Measurements from ENCODE around the gene RFT1. TPM values are rescaled to one million over a fixed set of nuclear protein-coding genes. Genes with fewer than 3 reads are reported as not detected.
A peak's percentile ranks its signal among the peaks of the same experiment; 100 is the strongest.

Gene RFT1, protein sequence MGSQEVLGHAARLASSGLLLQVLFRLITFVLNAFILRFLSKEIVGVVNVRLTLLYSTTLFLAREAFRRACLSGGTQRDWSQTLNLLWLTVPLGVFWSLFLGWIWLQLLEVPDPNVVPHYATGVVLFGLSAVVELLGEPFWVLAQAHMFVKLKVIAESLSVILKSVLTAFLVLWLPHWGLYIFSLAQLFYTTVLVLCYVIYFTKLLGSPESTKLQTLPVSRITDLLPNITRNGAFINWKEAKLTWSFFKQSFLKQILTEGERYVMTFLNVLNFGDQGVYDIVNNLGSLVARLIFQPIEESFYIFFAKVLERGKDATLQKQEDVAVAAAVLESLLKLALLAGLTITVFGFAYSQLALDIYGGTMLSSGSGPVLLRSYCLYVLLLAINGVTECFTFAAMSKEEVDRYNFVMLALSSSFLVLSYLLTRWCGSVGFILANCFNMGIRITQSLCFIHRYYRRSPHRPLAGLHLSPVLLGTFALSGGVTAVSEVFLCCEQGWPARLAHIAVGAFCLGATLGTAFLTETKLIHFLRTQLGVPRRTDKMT
- total RNA-seq (10 to 100 TPM in 1 of 2 experiments, 1 to 10 TPM in 1; 8.5 to 10.2 TPM), total RNA-seq (14.2 to 50.3 (median 28.1) reads per million in 172 experiments)
- polyA plus RNA-seq (2013, experiment 1 of 2): 12.0 TPM
- 15.8 TPM for polyA plus RNA-seq (2013, experiment 2 of 2)

DNA sequence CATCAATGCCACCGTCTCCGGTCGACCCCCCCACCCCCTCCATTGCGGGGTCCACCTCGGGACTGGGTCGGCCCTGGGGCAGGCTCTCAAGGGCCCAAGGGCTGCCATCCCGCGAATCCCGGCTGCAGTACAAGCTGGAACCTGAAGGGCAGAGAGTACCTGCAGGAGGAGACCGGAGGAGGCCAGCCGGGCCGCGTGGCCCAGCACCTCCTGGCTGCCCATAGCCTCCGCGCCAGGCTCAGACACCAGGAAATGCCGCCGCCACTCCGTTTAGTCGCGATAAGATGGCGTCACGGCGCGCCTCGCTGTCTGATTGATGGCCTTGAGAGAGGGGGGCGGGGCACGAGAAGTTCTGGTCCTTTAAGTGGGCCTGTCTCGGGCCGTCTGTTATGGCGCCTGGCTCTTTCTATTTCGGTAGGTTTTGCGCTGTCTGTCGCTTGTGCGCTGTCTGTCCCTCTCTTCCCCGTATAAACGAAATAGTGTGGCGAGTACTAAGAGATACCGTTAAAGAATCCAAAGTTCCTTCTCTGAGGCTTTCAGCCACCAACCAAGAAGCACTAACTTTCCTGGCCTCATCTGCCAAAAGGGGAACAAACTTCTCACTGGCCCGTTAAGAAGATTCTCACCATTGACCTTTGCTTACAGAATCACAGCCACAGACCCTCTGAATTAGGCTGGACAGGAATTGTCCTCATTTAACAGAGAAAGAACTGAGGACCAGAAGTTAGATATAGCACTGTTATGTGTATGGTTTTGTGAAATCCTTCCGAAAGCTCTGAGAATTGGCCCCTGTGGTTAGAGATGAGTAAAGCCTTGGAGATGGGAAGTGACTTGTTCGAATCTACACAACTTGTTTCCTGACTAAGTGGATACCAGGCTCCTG is at the start of gene RFT1:
RFT1 (minus strand) TSS at position 257 of the 883 bp plus-strand sequence; CDS start at position 222, 35 bp downstream.
- H3K4me3 Mint-ChIP-seq: peak within 1 kb of the TSS; percentile 92

DNA sequence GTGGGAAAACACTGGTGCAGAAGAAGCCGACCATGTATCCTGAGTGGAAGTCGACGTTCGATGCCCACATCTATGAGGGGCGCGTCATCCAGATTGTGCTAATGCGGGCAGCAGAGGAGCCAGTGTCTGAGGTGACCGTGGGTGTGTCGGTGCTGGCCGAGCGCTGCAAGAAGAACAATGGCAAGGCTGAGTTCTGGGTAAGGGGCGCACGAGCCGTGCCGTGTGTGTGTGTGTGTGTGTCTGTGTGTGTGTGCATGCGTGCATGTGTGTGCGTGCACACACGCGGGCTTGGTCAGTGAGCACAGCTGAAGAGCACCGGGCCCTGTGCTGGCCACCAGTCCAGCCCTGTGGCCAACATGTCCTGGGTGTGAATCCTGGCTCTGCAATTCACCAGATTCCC is 49.3 kb upstream of the RFT1 start:
- Histone ChIP-seq H3K27ac (ENCODE audit: low read depth in 1 of 2, low read length in 2 of 2) (no peak overlapping the region), H3K27me3 (ENCODE audit: control insufficient read depth in 1 of 2, insufficient read depth in 2 of 2, low read length in 2 of 2) (no peaks in the 10 kb centered on the region), H3K9me3 (ENCODE audit: control insufficient read depth in 1 of 2, insufficient read depth in 1 of 2, low read length in 2 of 2) (no peaks in the 10 kb centered on the region), H3K4me3 (ENCODE audit: low read length) (no peak overlapping the region), H3K4me1 (ENCODE audit: insufficient read depth, low read length) (peaks cover 9% of the 10 kb centered on the region), H3K36me3 (ENCODE audit: insufficient read depth, low read length) (peaks cover 54% of the 10 kb centered on the region)
- intact Hi-C loops (cut with DNase I, micrococcal nuclease): no loop called here
- Mint-ChIP-seq H3K4me1 (ENCODE audit: low read depth) (no peaks in the 10 kb centered on the region), H3K27ac (no peak overlapping the region), H3K9me3 (no peaks in the 10 kb centered on the region), H3K36me3 (ENCODE audit: low read depth) (peaks cover 71% of the 10 kb centered on the region), H3K4me3 (no peak overlapping the region), H3K27me3 (no peaks in the 10 kb centered on the region)
- TF ChIP-seq, protein P1, sequence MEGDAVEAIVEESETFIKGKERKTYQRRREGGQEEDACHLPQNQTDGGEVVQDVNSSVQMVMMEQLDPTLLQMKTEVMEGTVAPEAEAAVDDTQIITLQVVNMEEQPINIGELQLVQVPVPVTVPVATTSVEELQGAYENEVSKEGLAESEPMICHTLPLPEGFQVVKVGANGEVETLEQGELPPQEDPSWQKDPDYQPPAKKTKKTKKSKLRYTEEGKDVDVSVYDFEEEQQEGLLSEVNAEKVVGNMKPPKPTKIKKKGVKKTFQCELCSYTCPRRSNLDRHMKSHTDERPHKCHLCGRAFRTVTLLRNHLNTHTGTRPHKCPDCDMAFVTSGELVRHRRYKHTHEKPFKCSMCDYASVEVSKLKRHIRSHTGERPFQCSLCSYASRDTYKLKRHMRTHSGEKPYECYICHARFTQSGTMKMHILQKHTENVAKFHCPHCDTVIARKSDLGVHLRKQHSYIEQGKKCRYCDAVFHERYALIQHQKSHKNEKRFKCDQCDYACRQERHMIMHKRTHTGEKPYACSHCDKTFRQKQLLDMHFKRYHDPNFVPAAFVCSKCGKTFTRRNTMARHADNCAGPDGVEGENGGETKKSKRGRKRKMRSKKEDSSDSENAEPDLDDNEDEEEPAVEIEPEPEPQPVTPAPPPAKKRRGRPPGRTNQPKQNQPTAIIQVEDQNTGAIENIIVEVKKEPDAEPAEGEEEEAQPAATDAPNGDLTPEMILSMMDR (IDR thresholded peaks at IDR 0.05): no peak
- DNase-seq: no peak
- CTCF ChIA-PET: no interaction called here
- no peak for ATAC-seq (ENCODE audit: poor library complexity)
- POLR2A ChIA-PET: interaction anchor here (0.6 kb wide), 1 partner anchor 82 kb away, joined by 4 read pairs; no protein-coding TSS in a partner anchor

More for the DNA sequence above, at the start of gene RFT1:
- Histone ChIP-seq H3K4me3 (ENCODE audit: low read length) (peak within 1 kb of the TSS; percentile 80), H3K27ac (ENCODE audit: low read depth in 1 of 2, low read length in 2 of 2) (peak within 1 kb of the TSS; percentile 93 to 95), H3K4me1 (ENCODE audit: insufficient read depth, low read length) (peaks cover 31% of the 10 kb centered on the region), H3K27me3 (ENCODE audit: control insufficient read depth in 1 of 2, insufficient read depth in 2 of 2, low read length in 2 of 2) (no peaks in the 10 kb centered on the region), H3K9me3 (ENCODE audit: control insufficient read depth in 1 of 2, insufficient read depth in 1 of 2, low read length in 2 of 2) (no peaks in the 10 kb centered on the region), H3K36me3 (ENCODE audit: insufficient read depth, low read length) (peaks cover 8% of the 10 kb centered on the region)
- ChIA-PET POLR2A (interaction anchor here (2.8 kb wide), 1 partner anchor 30 kb away, joined by 16 read pairs; the partner anchor contains the start of gene PRKCD), CTCF (interaction anchor here (0.5 to 2.2 kb wide), 6 partner anchors 20 to 354 kb away, joined by 3 to 8 read pairs (median 4); partner anchors contain the start of gene PRKCD)
- intact Hi-C loops (cut with DNase I, micrococcal nuclease): loop anchor here in 1 of 2 experiments (5.0 kb wide), 1 partner anchor 127 kb away; the partner anchor contains the start of gene TKT
- no peaks in the 10 kb centered on the region for H3K27me3 Mint-ChIP-seq
- peaks cover 30% of the 10 kb centered on the region for H3K36me3 Mint-ChIP-seq (ENCODE audit: low read depth)
- peaks cover 26% of the 10 kb centered on the region for H3K4me1 Mint-ChIP-seq (ENCODE audit: low read depth)
- TF ChIP-seq, protein P1 (IDR thresholded peaks at IDR 0.05): no peak
- ATAC-seq (ENCODE audit: poor library complexity) (peak; percentile 92), DNase-seq (peak; percentile 94 to 100 (median 98))
- H3K27ac Mint-ChIP-seq: peak within 1 kb of the TSS; percentile 98
- no peaks in the 10 kb centered on the region for H3K9me3 Mint-ChIP-seq

DNA sequence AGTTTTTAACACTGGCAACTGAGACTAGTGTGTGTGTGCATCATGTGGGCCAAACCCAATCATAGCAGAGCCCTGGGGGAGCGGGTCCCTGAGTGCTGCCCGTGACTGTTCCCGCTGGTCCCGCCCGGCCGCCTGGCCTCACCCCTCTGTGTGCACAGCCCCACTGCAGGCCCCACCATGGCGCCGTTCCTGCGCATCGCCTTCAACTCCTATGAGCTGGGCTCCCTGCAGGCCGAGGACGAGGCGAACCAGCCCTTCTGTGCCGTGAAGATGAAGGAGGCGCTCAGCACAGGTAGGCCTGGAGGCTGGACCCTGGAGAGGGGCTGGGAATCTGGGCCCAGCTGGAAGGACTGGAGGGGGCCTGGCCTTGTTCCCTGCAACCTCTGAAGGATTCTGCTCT is 48.0 kb upstream of the RFT1 start:
- intact Hi-C loops (cut with DNase I, micrococcal nuclease): no loop called here
- Histone ChIP-seq H3K4me3 (ENCODE audit: low read length) (no peak overlapping the region), H3K27ac (ENCODE audit: low read depth in 1 of 2, low read length in 2 of 2) (no peak overlapping the region), H3K4me1 (ENCODE audit: insufficient read depth, low read length) (peaks cover 9% of the 10 kb centered on the region), H3K36me3 (ENCODE audit: insufficient read depth, low read length) (peaks cover 56% of the 10 kb centered on the region), H3K27me3 (ENCODE audit: control insufficient read depth in 1 of 2, insufficient read depth in 2 of 2, low read length in 2 of 2) (no peaks in the 10 kb centered on the region), H3K9me3 (ENCODE audit: control insufficient read depth in 1 of 2, insufficient read depth in 1 of 2, low read length in 2 of 2) (no peaks in the 10 kb centered on the region)
- no peak for ATAC-seq (ENCODE audit: poor library complexity)
- Mint-ChIP-seq H3K27ac (no peak overlapping the region), H3K27me3 (no peaks in the 10 kb centered on the region), H3K4me1 (ENCODE audit: low read depth) (no peaks in the 10 kb centered on the region), H3K9me3 (no peaks in the 10 kb centered on the region), H3K4me3 (no peak overlapping the region), H3K36me3 (ENCODE audit: low read depth) (peaks cover 66% of the 10 kb centered on the region)
- TF ChIP-seq, protein P1 (IDR thresholded peaks at IDR 0.05): no peak
- ChIA-PET POLR2A (no interaction called here), CTCF (no interaction called here)
- DNase-seq: no peak
